H1 (cell line): ENCODE results near the gene OLFML2B. TPM values are rescaled to one million over a fixed set of nuclear protein-coding genes. Genes with fewer than 3 reads are reported as not detected.

Experiments used
- CTCF ChIA-PET: fragments of 300-600 bp; sonication (Branson Sonifier 250); formaldehyde crosslinking; loops from one replicate; lab custom pipeline; 2021; ENCODE audit not compliant: partially characterized antibody; lab: Charles Lee
- POLR2A ChIA-PET: fragments of 300-600 bp; sonication (Branson Sonifier 250); formaldehyde crosslinking; loops from one replicate; lab custom pipeline; 2021; ENCODE audit warnings: inconsistent platforms; ENCODE audit not compliant: partially characterized antibody; lab: Charles Lee
- DNase-seq, 2 experiments: peaks; one replicate each; pipeline versions ENCODE4 v3.0.0 to v3.0.0-alpha.2; 2010 to 2022; ENCODE audit warnings: low spot score in 2 of 2, low read depth in 1 of 2, mixed read lengths in 1 of 2
- FAIRE-seq: peaks from 2 replicates; lab custom pipeline; 2011; peaks lifted over from hg19 to GRCh38; lab: Jason Lieb, UNC
- H2AFZ ChIP-seq: 2 replicates; pipeline ENCODE4 v1.8.1; 2012; ENCODE audit warnings: low read length, inconsistent platforms
- H2AK5ac ChIP-seq: 2 replicates; pipeline ENCODE4 v1.6.1; 2013; ENCODE audit warnings: low read depth, low read length
- H2BK120ac ChIP-seq: replicated peaks from 2 replicates; pipeline ENCODE3; 2013; ENCODE audit warnings: low read depth, low read length, inconsistent platforms
- H2BK12ac ChIP-seq: 2 replicates; pipeline ENCODE4 v1.6.1; 2013; ENCODE audit warnings: low read depth, low read length
- H2BK15ac ChIP-seq: 2 replicates; pipeline ENCODE4 v1.6.1; 2013; ENCODE audit warnings: low read length
- H2BK20ac ChIP-seq: 2 replicates; pipeline ENCODE4 v1.6.1; 2013; ENCODE audit warnings: low read length
- H2BK5ac ChIP-seq: 2 replicates; pipeline ENCODE4 v1.6.1; 2013; ENCODE audit warnings: low read depth, low read length
- H3K14ac ChIP-seq: 2 replicates; pipeline ENCODE4 v1.6.1; 2013; ENCODE audit warnings: inconsistent platforms; ENCODE audit not compliant: insufficient read length
- H3K18ac ChIP-seq: 2 replicates; pipeline ENCODE4 v1.6.1; 2013; ENCODE audit warnings: low read length; ENCODE audit errors: extremely low read depth
- H3K23ac ChIP-seq: 2 replicates; pipeline ENCODE4 v1.6.1; 2013; ENCODE audit warnings: inconsistent platforms; ENCODE audit not compliant: insufficient read length
- H3K23me2 ChIP-seq: 2 replicates; pipeline ENCODE4 v1.6.1; 2013; ENCODE audit warnings: low read depth, low read length
- H3K27ac ChIP-seq: 2 replicates; pipeline ENCODE4 v1.6.1; 2011; ENCODE audit warnings: low read depth, low read length, inconsistent platforms
- H3K27me3 ChIP-seq, 4 experiments: replicated peaks in 1 of 4; 1 replicate in 1 of 4; 2 replicates in 3 of 4; pipeline versions ENCODE4 v1.6.1 to v1.8.1; 2011 to 2013; ENCODE audit warnings: low read length in 3 of 4, mild to moderate bottlenecking in 3 of 4, inconsistent platforms in 2 of 4, mixed read lengths in 2 of 4, moderate library complexity in 1 of 4; ENCODE audit not compliant: control insufficient read depth in 3 of 4, insufficient read depth in 3 of 4; ENCODE audit errors: extremely low read depth in 1 of 4
- H3K36me3 ChIP-seq, 4 experiments: 2 replicates each; pipeline versions ENCODE4 v1.6.1 to v1.8.1; 2011 to 2013; ENCODE audit warnings: mild to moderate bottlenecking in 4 of 4, low read length in 3 of 4, moderate library complexity in 2 of 4, control low read depth in 1 of 4, inconsistent platforms in 1 of 4; ENCODE audit not compliant: insufficient read depth in 4 of 4, control insufficient read depth in 2 of 4
- H3K4ac ChIP-seq: replicated peaks from 2 replicates; pipeline ENCODE3; 2013; ENCODE audit warnings: low read length, low read depth, mixed read lengths, inconsistent platforms; ENCODE audit not compliant: insufficient read length
- H3K4me1 ChIP-seq, 4 experiments: replicated peaks in 1 of 4; 1 replicate in 1 of 4; 2 replicates in 3 of 4; pipeline versions ENCODE4 v1.6.1 to v1.8.1; 2011 to 2013; ENCODE audit warnings: low read length in 3 of 4, inconsistent platforms in 2 of 4, mixed read lengths in 1 of 4; ENCODE audit not compliant: insufficient read depth in 4 of 4, control insufficient read depth in 3 of 4
- H3K4me2 ChIP-seq, 2 experiments: 2 replicates each; pipeline versions ENCODE4 v1.6.1 to v1.8.1; 2011 to 2013; ENCODE audit warnings: low read depth in 2 of 2, low read length in 2 of 2, control low read depth in 1 of 2, inconsistent platforms in 1 of 2, mild to moderate bottlenecking in 1 of 2; ENCODE audit not compliant: insufficient read depth in 1 of 2
- H3K4me3 ChIP-seq, 4 experiments: fragments of 200-600, 300-600 bp in 1 of 4; sonication (generic), shearing (Covaris generic), sonication (Bioruptor Twin) in 1 of 4; 2 replicates each; pipeline versions ENCODE4 v1.5.1 to v1.8.1; 2011 to 2016; ENCODE audit warnings: low read length in 4 of 4, low read depth in 3 of 4, control low read depth in 2 of 4, inconsistent platforms in 2 of 4, mild to moderate bottlenecking in 2 of 4, mixed read lengths in 1 of 4, moderate library complexity in 1 of 4; ENCODE audit not compliant: insufficient read depth in 2 of 4; ENCODE audit errors: extremely low read depth in 1 of 4
- H3K56ac ChIP-seq: replicated peaks from 2 replicates; pipeline ENCODE3; 2013; ENCODE audit warnings: low read depth, mild to moderate bottlenecking, mixed read lengths, low read length, inconsistent platforms; ENCODE audit not compliant: insufficient read length
- H3K79me1 ChIP-seq: 2 replicates; pipeline ENCODE4 v1.6.1; 2013; ENCODE audit warnings: low read depth, low read length, control low read depth
- H3K79me2 ChIP-seq, 2 experiments: 2 replicates each; pipeline versions ENCODE4 v1.6.1 to v1.8.1; 2012 to 2013; ENCODE audit warnings: low read length in 2 of 2, mild to moderate bottlenecking in 2 of 2, inconsistent platforms in 1 of 2; ENCODE audit not compliant: insufficient read depth in 2 of 2, control insufficient read depth in 1 of 2
- H3K9ac ChIP-seq, 4 experiments: replicated peaks in 1 of 4; 1 replicate in 1 of 4; 2 replicates in 3 of 4; pipeline versions ENCODE4 v1.6.1 to v1.8.1; 2011 to 2013; ENCODE audit warnings: low read depth in 3 of 4, low read length in 3 of 4, control low read depth in 2 of 4, mild to moderate bottlenecking in 2 of 4, moderate library complexity in 2 of 4, inconsistent platforms in 1 of 4; ENCODE audit errors: extremely low read depth in 1 of 4
- H3K9me3 ChIP-seq, 2 experiments: 2 replicates each; pipeline versions ENCODE4 v1.6.1 to v1.8.1; 2012 to 2013; ENCODE audit warnings: mild to moderate bottlenecking in 2 of 2, moderate library complexity in 2 of 2, control low read depth in 1 of 2, inconsistent platforms in 1 of 2, low read depth in 1 of 2, low read length in 1 of 2, mixed read lengths in 1 of 2; ENCODE audit not compliant: insufficient read depth in 2 of 2
- H4K20me1 ChIP-seq, 2 experiments: replicated peaks in 1 of 2; 2 replicates each; pipeline versions ENCODE3 to v1.8.1; 2011 to 2013; ENCODE audit warnings: inconsistent platforms in 2 of 2, low read length in 2 of 2, mild to moderate bottlenecking in 1 of 2; ENCODE audit not compliant: insufficient read depth in 2 of 2, control insufficient read depth in 1 of 2
- H4K5ac ChIP-seq: 2 replicates; pipeline ENCODE4 v1.6.1; 2013; ENCODE audit warnings: low read length, low read depth, mixed read lengths, inconsistent platforms; ENCODE audit not compliant: insufficient read length
- H4K8ac ChIP-seq: 2 replicates; pipeline ENCODE4 v1.8.0; 2013; ENCODE audit warnings: mild to moderate bottlenecking, moderate library complexity, low read length, inconsistent platforms; ENCODE audit not compliant: insufficient read depth; ENCODE audit errors: extremely low read depth
- H4K91ac ChIP-seq: replicated peaks from 2 replicates; pipeline ENCODE3; 2013; ENCODE audit warnings: low read length, mixed read lengths, inconsistent platforms; ENCODE audit not compliant: insufficient read length
- CBX8 ChIP-seq: fragments of 300-800, 300-1000 bp; sonication (generic); IDR thresholded peaks from 2 replicates; pipeline ENCODE4 v1.7.1; 2016; ENCODE audit warnings: low read depth, low read length, borderline replicate concordance
- SIN3A ChIP-seq, 2 experiments: IDR thresholded peaks in 1 of 2; conservative IDR thresholded peaks in 1 of 2; 2 replicates each; pipeline ENCODE4 v1.6.1; 2011 to 2012; ENCODE audit warnings: low read length in 2 of 2, improper control_type of control experiment in 1 of 2, low read depth in 1 of 2, mild to moderate bottlenecking in 1 of 2
- WGBS, 2 experiments: shearing (Covaris generic) in 1 of 2; methylation state at CpG; one replicate each; pipeline versions ENCODE4 v1.1.6 to v1.1.7; 2013 to 2015; ENCODE audit warnings: low lambda C conversion rate in 2 of 2, mixed read lengths in 2 of 2, inconsistent platforms in 1 of 2, low coverage in 1 of 2, missing lambda C conversion rate in 1 of 2; ENCODE audit not compliant: insufficient replicate concordance in 2 of 2, insufficient coverage in 1 of 2, insufficient read length in 1 of 2; ENCODE audit errors: extremely low coverage in 1 of 2, missing lambda C conversion rate in 1 of 2; 5-methylcytosine and 5-hydroxymethylcytosine counted together
- polyA plus RNA-seq, 7 experiments: library from polyadenylated mRNA; depleted of rRNA in 3 of 7; stranded (reverse) in 5 of 7; unstranded in 2 of 7; fragments of >200 nt in 5 of 7; fragments of 200-250 nt in 2 of 7; gene quantifications; 1 replicate in 5 of 7; 2 replicates in 1 of 7; 4 replicates in 1 of 7; pipeline versions ENCODE4 v1.2.1 to v1.2.3, GENCODE V29; 2011 to 2013; ENCODE audit warnings: missing spikeins in 2 of 7, mixed read lengths in 2 of 7
- total RNA-seq: library from RNA; stranded (reverse); fragmentation: NEBNext Ultra II Directional; extraction: Animal tissue kit (Norgen Biotek cat#: 25700); gene quantifications from 2 replicates; pipeline ENCODE4 v1.2.1, GENCODE V29; 2021

Gene OLFML2B
- total and polyA plus RNA-seq, 2 of the 8 experiments (the other 6 are each of a cell fraction or from before 2014, with no cell fraction given): 6.5 to 10.4 TPM

GRCh38 chr1:161998811-161999210 is 24.9 kb downstream of the OLFML2B start:
- H4K20me1 ChIP-seq: no peaks in the 10 kb centered on the region
- no peak overlapping the region for H3K4me3 ChIP-seq
- H2BK12ac ChIP-seq: no peak overlapping the region
- no peak overlapping the region for H2AFZ ChIP-seq
- no peak overlapping the region for H2BK20ac ChIP-seq
- no peak overlapping the region for H3K14ac ChIP-seq
- H3K4me1 ChIP-seq: no peaks in the 10 kb centered on the region
- no peak overlapping the region for H3K56ac ChIP-seq
- no peaks in the 10 kb centered on the region for H3K23me2 ChIP-seq
- H3K4me2 ChIP-seq: no peak overlapping the region
- H2BK15ac ChIP-seq: no peak overlapping the region
- H3K9ac ChIP-seq: no peak overlapping the region
- H3K27ac ChIP-seq: no peak overlapping the region
- no peak overlapping the region for H4K5ac ChIP-seq
- H3K79me2 ChIP-seq: no peaks in the 10 kb centered on the region
- TF ChIP-seq SIN3A (conservative IDR thresholded peaks at IDR 0.05 in 1 of 2, IDR thresholded peaks at IDR 0.05 in 1 of 2; ENCODE audit: low read depth in 1 of 2, low read length in 2 of 2) (no peak), CBX8 (no peak)
- no peak overlapping the region for H2AK5ac ChIP-seq
- no peaks in the 10 kb centered on the region for H3K9me3 ChIP-seq
- H3K23ac ChIP-seq: no peak overlapping the region
- H3K4ac ChIP-seq: no peak overlapping the region
- H4K8ac ChIP-seq: no peak overlapping the region
- no peak overlapping the region for H3K18ac ChIP-seq
- DNase-seq (no peak), FAIRE-seq (no peak)
- no peak overlapping the region for H2BK120ac ChIP-seq
- no peak overlapping the region for H2BK5ac ChIP-seq
- no peak overlapping the region for H4K91ac ChIP-seq
- H3K27me3 ChIP-seq: no peaks in the 10 kb centered on the region
- CTCF ChIA-PET: interaction anchor here (1.0 kb wide), 2 partner anchors 38 to 206 kb away, joined by 3 to 5 read pairs; no protein-coding TSS in a partner anchor
- WGBS, 2 experiments: 81% methylated on average over 5 of the region's 5 CpGs; no CpG with 5 or more reads in 1 of the 2 experiments
- H3K79me1 ChIP-seq: no peaks in the 10 kb centered on the region
- POLR2A ChIA-PET: no interaction called here
- no peaks in the 10 kb centered on the region; a peak in 2 of 8 replicates for H3K36me3 ChIP-seq
